H1 (cell line): Measurements from ENCODE around the gene DNAH10. TPM values are rescaled to one million over a fixed set of nuclear protein-coding genes. Genes with fewer than 3 reads are reported as not detected.

ENCODE experiments used
- CHD1 ChIP-seq: IDR thresholded peaks from 2 replicates; pipeline ENCODE4 v1.6.1; 2012; ENCODE audit warnings: low read depth, low read length, improper control_type of control experiment
- EGR1 ChIP-seq: IDR thresholded peaks from 2 replicates; pipeline ENCODE4 v1.6.1; 2011; ENCODE audit warnings: low read depth, low read length, borderline replicate concordance
- NRF1 ChIP-seq: IDR thresholded peaks from 2 replicates; pipeline ENCODE4 v1.6.1; 2011; ENCODE audit warnings: mild to moderate bottlenecking, low read depth, low read length, improper control_type of control experiment
- PHF8 ChIP-seq: fragments of 200-600 bp; sonication (generic); conservative IDR thresholded peaks from 2 replicates; pipeline ENCODE4 v1.7.1; 2012; ENCODE audit warnings: low read depth, mild to moderate bottlenecking, inconsistent platforms, low read length, moderate library complexity
- polyA plus RNA-seq, 7 experiments: library from polyadenylated mRNA; depleted of rRNA in 3 of 7; stranded (reverse) in 5 of 7; unstranded in 2 of 7; fragments of >200 nt in 5 of 7; fragments of 200-250 nt in 2 of 7; gene quantifications; 1 replicate in 5 of 7; 2 replicates in 1 of 7; 4 replicates in 1 of 7; pipeline versions ENCODE4 v1.2.1 to v1.2.3, GENCODE V29; 2011 to 2013; ENCODE audit warnings: missing spikeins in 2 of 7, mixed read lengths in 2 of 7
- total RNA-seq: library from RNA; stranded (reverse); fragmentation: NEBNext Ultra II Directional; extraction: Animal tissue kit (Norgen Biotek cat#: 25700); gene quantifications from 2 replicates; pipeline ENCODE4 v1.2.1, GENCODE V29; 2021
- TF ChIP-seq, protein P1 (sequence below): fragments of 300-600 bp; sonication (generic); IDR thresholded peaks from 2 replicates; pipeline ENCODE4 v1.7.1; 2012; ENCODE audit warnings: low read length, moderate library complexity, mild to moderate bottlenecking, inconsistent platforms; ENCODE audit not compliant: insufficient replicate concordance
- TF ChIP-seq, protein P2 (sequence below), 3 experiments: IDR thresholded peaks; 1 replicate in 2 of 3; 2 replicates in 1 of 3; pipeline versions ENCODE4 v1.5.1 to v1.6.1; 2011; ENCODE audit warnings: low read length in 3 of 3, mild to moderate bottlenecking in 3 of 3, inconsistent platforms in 2 of 3, low read depth in 1 of 3, moderate library complexity in 1 of 3; ENCODE audit not compliant: insufficient read depth in 1 of 3; ENCODE audit errors: control extremely low read depth in 1 of 3
- TF ChIP-seq, protein P3 (sequence below): IDR thresholded peaks from 2 replicates; pipeline ENCODE4 v1.6.1; 2011; ENCODE audit warnings: low read length, improper control_type of control experiment

DNAH10 gene
- total and polyA plus RNA-seq, 2 of the 8 experiments (the other 6 are each of a cell fraction or from before 2014, with no cell fraction given), result 0.02 to 0.24 TPM

DNA sequence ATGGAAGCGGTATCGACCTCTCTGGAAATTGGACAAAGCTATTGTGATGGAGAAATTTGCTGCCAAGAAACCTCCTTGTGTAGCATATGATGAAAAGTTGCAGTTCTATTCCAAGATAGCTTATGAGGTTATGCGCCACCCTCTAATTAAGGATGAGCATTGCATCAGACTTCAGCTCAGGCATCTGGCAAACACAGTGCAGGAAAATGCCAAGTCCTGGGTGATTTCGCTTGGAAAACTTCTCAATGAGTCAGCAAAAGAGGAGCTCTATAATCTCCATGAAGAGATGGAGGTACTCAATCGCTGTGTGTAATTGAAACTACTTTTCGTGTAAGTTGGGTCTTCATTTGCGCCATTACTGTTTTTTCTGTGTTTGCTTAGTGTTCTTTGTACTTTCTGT is 51.2 kb downstream of the DNAH10 start (continued):
- TF ChIP-seq, protein P1, sequence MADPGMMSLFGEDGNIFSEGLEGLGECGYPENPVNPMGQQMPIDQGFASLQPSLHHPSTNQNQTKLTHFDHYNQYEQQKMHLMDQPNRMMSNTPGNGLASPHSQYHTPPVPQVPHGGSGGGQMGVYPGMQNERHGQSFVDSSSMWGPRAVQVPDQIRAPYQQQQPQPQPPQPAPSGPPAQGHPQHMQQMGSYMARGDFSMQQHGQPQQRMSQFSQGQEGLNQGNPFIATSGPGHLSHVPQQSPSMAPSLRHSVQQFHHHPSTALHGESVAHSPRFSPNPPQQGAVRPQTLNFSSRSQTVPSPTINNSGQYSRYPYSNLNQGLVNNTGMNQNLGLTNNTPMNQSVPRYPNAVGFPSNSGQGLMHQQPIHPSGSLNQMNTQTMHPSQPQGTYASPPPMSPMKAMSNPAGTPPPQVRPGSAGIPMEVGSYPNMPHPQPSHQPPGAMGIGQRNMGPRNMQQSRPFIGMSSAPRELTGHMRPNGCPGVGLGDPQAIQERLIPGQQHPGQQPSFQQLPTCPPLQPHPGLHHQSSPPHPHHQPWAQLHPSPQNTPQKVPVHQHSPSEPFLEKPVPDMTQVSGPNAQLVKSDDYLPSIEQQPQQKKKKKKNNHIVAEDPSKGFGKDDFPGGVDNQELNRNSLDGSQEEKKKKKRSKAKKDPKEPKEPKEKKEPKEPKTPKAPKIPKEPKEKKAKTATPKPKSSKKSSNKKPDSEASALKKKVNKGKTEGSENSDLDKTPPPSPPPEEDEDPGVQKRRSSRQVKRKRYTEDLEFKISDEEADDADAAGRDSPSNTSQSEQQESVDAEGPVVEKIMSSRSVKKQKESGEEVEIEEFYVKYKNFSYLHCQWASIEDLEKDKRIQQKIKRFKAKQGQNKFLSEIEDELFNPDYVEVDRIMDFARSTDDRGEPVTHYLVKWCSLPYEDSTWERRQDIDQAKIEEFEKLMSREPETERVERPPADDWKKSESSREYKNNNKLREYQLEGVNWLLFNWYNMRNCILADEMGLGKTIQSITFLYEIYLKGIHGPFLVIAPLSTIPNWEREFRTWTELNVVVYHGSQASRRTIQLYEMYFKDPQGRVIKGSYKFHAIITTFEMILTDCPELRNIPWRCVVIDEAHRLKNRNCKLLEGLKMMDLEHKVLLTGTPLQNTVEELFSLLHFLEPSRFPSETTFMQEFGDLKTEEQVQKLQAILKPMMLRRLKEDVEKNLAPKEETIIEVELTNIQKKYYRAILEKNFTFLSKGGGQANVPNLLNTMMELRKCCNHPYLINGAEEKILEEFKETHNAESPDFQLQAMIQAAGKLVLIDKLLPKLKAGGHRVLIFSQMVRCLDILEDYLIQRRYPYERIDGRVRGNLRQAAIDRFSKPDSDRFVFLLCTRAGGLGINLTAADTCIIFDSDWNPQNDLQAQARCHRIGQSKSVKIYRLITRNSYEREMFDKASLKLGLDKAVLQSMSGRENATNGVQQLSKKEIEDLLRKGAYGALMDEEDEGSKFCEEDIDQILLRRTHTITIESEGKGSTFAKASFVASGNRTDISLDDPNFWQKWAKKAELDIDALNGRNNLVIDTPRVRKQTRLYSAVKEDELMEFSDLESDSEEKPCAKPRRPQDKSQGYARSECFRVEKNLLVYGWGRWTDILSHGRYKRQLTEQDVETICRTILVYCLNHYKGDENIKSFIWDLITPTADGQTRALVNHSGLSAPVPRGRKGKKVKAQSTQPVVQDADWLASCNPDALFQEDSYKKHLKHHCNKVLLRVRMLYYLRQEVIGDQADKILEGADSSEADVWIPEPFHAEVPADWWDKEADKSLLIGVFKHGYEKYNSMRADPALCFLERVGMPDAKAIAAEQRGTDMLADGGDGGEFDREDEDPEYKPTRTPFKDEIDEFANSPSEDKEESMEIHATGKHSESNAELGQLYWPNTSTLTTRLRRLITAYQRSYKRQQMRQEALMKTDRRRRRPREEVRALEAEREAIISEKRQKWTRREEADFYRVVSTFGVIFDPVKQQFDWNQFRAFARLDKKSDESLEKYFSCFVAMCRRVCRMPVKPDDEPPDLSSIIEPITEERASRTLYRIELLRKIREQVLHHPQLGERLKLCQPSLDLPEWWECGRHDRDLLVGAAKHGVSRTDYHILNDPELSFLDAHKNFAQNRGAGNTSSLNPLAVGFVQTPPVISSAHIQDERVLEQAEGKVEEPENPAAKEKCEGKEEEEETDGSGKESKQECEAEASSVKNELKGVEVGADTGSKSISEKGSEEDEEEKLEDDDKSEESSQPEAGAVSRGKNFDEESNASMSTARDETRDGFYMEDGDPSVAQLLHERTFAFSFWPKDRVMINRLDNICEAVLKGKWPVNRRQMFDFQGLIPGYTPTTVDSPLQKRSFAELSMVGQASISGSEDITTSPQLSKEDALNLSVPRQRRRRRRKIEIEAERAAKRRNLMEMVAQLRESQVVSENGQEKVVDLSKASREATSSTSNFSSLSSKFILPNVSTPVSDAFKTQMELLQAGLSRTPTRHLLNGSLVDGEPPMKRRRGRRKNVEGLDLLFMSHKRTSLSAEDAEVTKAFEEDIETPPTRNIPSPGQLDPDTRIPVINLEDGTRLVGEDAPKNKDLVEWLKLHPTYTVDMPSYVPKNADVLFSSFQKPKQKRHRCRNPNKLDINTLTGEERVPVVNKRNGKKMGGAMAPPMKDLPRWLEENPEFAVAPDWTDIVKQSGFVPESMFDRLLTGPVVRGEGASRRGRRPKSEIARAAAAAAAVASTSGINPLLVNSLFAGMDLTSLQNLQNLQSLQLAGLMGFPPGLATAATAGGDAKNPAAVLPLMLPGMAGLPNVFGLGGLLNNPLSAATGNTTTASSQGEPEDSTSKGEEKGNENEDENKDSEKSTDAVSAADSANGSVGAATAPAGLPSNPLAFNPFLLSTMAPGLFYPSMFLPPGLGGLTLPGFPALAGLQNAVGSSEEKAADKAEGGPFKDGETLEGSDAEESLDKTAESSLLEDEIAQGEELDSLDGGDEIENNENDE, result no peak
- TF ChIP-seq, protein P2, sequence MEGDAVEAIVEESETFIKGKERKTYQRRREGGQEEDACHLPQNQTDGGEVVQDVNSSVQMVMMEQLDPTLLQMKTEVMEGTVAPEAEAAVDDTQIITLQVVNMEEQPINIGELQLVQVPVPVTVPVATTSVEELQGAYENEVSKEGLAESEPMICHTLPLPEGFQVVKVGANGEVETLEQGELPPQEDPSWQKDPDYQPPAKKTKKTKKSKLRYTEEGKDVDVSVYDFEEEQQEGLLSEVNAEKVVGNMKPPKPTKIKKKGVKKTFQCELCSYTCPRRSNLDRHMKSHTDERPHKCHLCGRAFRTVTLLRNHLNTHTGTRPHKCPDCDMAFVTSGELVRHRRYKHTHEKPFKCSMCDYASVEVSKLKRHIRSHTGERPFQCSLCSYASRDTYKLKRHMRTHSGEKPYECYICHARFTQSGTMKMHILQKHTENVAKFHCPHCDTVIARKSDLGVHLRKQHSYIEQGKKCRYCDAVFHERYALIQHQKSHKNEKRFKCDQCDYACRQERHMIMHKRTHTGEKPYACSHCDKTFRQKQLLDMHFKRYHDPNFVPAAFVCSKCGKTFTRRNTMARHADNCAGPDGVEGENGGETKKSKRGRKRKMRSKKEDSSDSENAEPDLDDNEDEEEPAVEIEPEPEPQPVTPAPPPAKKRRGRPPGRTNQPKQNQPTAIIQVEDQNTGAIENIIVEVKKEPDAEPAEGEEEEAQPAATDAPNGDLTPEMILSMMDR (IDR thresholded peaks at IDR 0.05; ENCODE audit: control extremely low read depth in 1 of 3, insufficient read depth in 1 of 3, low read depth in 1 of 3, low read length in 3 of 3), result no peak
- TF ChIP-seq PHF8 (no peak), CHD1 (no peak), NRF1 (no peak), EGR1 (no peak)
- TF ChIP-seq, protein P3, sequence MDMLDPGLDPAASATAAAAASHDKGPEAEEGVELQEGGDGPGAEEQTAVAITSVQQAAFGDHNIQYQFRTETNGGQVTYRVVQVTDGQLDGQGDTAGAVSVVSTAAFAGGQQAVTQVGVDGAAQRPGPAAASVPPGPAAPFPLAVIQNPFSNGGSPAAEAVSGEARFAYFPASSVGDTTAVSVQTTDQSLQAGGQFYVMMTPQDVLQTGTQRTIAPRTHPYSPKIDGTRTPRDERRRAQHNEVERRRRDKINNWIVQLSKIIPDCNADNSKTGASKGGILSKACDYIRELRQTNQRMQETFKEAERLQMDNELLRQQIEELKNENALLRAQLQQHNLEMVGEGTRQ, result no peak
